IMR-90 (cell line): ENCODE measurements around the gene IGDCC3. TPM values are rescaled to one million over a fixed set of nuclear protein-coding genes. Genes with fewer than 3 reads are reported as not detected.

Source experiments
- ATAC-seq: fragments of 200-7000 bp; cut with Tn5 transposase; 2 replicates; pipeline ENCODE4 v1.9.1; 2020; ENCODE audit warnings: low read depth, mild to moderate bottlenecking, moderate library complexity
- BruUV-seq: library from RNA; stranded (reverse); fragments of 400-500 nt; replicated peaks from 2 replicates; lab custom pipeline; 2021; lab: Mats Ljungman, UMichigan
- CTCF ChIA-PET: fragments of 300-600 bp; formaldehyde crosslinking; extraction: SDS; loops from one replicate; lab custom pipeline; 2021; ENCODE audit warnings: antibody characterized with exemption; lab: Yijun Ruan, JAX
- POLR2A ChIA-PET: fragments of 300-600 bp; sonication (Branson Sonifier 250); formaldehyde crosslinking; loops from one replicate; lab custom pipeline; 2022; ENCODE audit warnings: antibody characterized with exemption; ENCODE audit not compliant: unreplicated experiment; lab: Charles Lee
- DNase-seq: peaks from one replicate; pipeline ENCODE4 v3.0.0; 2013
- H2AFZ ChIP-seq: replicated peaks from 2 replicates; pipeline ENCODE3; 2013; ENCODE audit warnings: low read length, mild to moderate bottlenecking; ENCODE audit not compliant: poor library complexity
- H2AK5ac ChIP-seq: 2 replicates; pipeline ENCODE4 v1.6.1; 2013; ENCODE audit warnings: low read depth, low read length, inconsistent platforms
- H2AK9ac ChIP-seq: replicated peaks from 2 replicates; pipeline ENCODE3; 2013; ENCODE audit warnings: mild to moderate bottlenecking, low read depth, low read length, moderate library complexity; ENCODE audit not compliant: poor library complexity
- H2BK120ac ChIP-seq: 2 replicates; pipeline ENCODE4 v1.6.1; 2013; ENCODE audit warnings: low read depth, low read length, inconsistent platforms
- H2BK15ac ChIP-seq: 3 replicates; pipeline ENCODE4 v1.6.1; 2013; ENCODE audit warnings: low read depth, low read length, inconsistent platforms
- H2BK20ac ChIP-seq: 2 replicates; pipeline ENCODE4 v1.6.1; 2013; ENCODE audit warnings: low read depth, mild to moderate bottlenecking, inconsistent platforms, low read length, moderate library complexity
- H2BK5ac ChIP-seq: 2 replicates; pipeline ENCODE4 v1.6.1; 2013; ENCODE audit warnings: mild to moderate bottlenecking, low read depth, low read length, inconsistent platforms; ENCODE audit not compliant: poor library complexity, severe bottlenecking
- H3K14ac ChIP-seq: replicated peaks from 2 replicates; pipeline ENCODE4 v1.6.1; 2013; ENCODE audit warnings: low read depth, low read length, inconsistent platforms
- H3K18ac ChIP-seq: 2 replicates; pipeline ENCODE4 v1.6.1; 2013; ENCODE audit warnings: low read depth, low read length, control low read depth
- H3K23ac ChIP-seq: 2 replicates; pipeline ENCODE4 v1.6.1; 2013; ENCODE audit warnings: low read depth, low read length, inconsistent platforms
- H3K27ac ChIP-seq: 2 replicates; pipeline ENCODE4 v1.5.1; 2013; ENCODE audit warnings: mild to moderate bottlenecking, control low read depth, low read length; ENCODE audit not compliant: insufficient read depth
- H3K27me3 ChIP-seq: 2 replicates; pipeline ENCODE4 v1.6.1; 2013; ENCODE audit warnings: low read length; ENCODE audit not compliant: control insufficient read depth, insufficient read depth
- H3K36me3 ChIP-seq: 2 replicates; pipeline ENCODE4 v1.6.1; 2013; ENCODE audit warnings: low read length, mixed read lengths; ENCODE audit not compliant: control insufficient read depth, insufficient read depth
- H3K4ac ChIP-seq: 2 replicates; pipeline ENCODE4 v1.6.1; 2013; ENCODE audit warnings: low read depth, low read length, inconsistent platforms
- H3K4me1 ChIP-seq: 2 replicates; pipeline ENCODE4 v1.6.1; 2013; ENCODE audit warnings: low read length, mixed read lengths; ENCODE audit not compliant: control insufficient read depth, insufficient read depth
- H3K4me2 ChIP-seq: 2 replicates; pipeline ENCODE4 v1.6.1; 2013; ENCODE audit warnings: low read depth, mild to moderate bottlenecking, control low read depth, low read length, moderate library complexity
- H3K4me3 ChIP-seq: 2 replicates; pipeline ENCODE4 v1.5.1; 2013; ENCODE audit warnings: low read depth, mild to moderate bottlenecking, control low read depth, low read length, moderate library complexity; ENCODE audit not compliant: insufficient read depth
- H3K56ac ChIP-seq: 2 replicates; pipeline ENCODE4 v1.6.1; 2013; ENCODE audit warnings: low read length, inconsistent platforms; ENCODE audit not compliant: insufficient read depth; ENCODE audit errors: extremely low read depth
- H3K79me1 ChIP-seq, 2 experiments: 2 replicates each; pipeline ENCODE4 v1.6.1; 2013; ENCODE audit warnings: low read length in 2 of 2, inconsistent platforms in 1 of 2, low read depth in 1 of 2
- H3K9ac ChIP-seq: 2 replicates; pipeline ENCODE4 v1.6.1; 2013; ENCODE audit warnings: low read depth, low read length, control low read depth
- H3K9me1 ChIP-seq: 2 replicates; pipeline ENCODE4 v1.6.1; 2013; ENCODE audit warnings: low read length, inconsistent platforms; ENCODE audit not compliant: insufficient read depth
- H3K9me3 ChIP-seq: 2 replicates; pipeline ENCODE4 v1.6.1; 2013; ENCODE audit warnings: low read length; ENCODE audit not compliant: control insufficient read depth, insufficient read depth
- H4K20me1 ChIP-seq: 2 replicates; pipeline ENCODE4 v1.6.1; 2013; ENCODE audit warnings: low read length, inconsistent platforms; ENCODE audit not compliant: insufficient read depth
- H4K5ac ChIP-seq: 2 replicates; pipeline ENCODE4 v1.6.1; 2013; ENCODE audit warnings: mild to moderate bottlenecking, low read depth, low read length, control low read depth
- H4K8ac ChIP-seq, 2 experiments: 2 replicates each; pipeline ENCODE4 v1.6.1; 2013; ENCODE audit warnings: low read depth in 2 of 2, low read length in 2 of 2, control low read depth in 1 of 2, inconsistent platforms in 1 of 2
- H4K91ac ChIP-seq: 2 replicates; pipeline ENCODE4 v1.6.1; 2013; ENCODE audit warnings: low read depth, low read length, inconsistent platforms; ENCODE audit not compliant: insufficient read depth
- MAFK ChIP-seq: IDR thresholded peaks from 2 replicates; pipeline ENCODE4 v1.6.1; 2012; ENCODE audit warnings: low read depth, low read length, improper control_type of control experiment
- RFX5 ChIP-seq: IDR thresholded peaks from 2 replicates; pipeline ENCODE4 v1.8.0; 2012; ENCODE audit warnings: low read depth, mild to moderate bottlenecking, low read length, moderate library complexity
- WGBS, 2 experiments: methylation state at CpG; one replicate each; pipeline versions ENCODE4 v1.1.5 to v1.1.7; 2013; ENCODE audit warnings: missing lambda C conversion rate in 2 of 2; ENCODE audit not compliant: insufficient read length in 1 of 2; ENCODE audit errors: extremely low coverage in 2 of 2; 5-methylcytosine and 5-hydroxymethylcytosine counted together
- dilution Hi-C: fragments of 300-500 bp; cut with HindIII; formaldehyde crosslinking; loops from one replicate; pipeline ENCODE4 v1.14.3; 2018; ENCODE audit warnings: low sequenced_read_pairs; ENCODE audit not compliant: unreplicated experiment
- in situ Hi-C: fragments of 300-500 bp; cut with MboI; formaldehyde crosslinking; loops from 3 replicates; pipeline ENCODE4 v1.14.3; 2019; ENCODE audit warnings: low sequenced_read_pairs, inconsistent platforms, mixed read lengths
- intact Hi-C: fragments of 100-400 bp; cut with micrococcal nuclease; formaldehyde crosslinking; loops from 2 replicates; pipeline ENCODE4 v1.10.0; 2022
- polyA plus RNA-seq, 3 experiments: library from polyadenylated mRNA; depleted of rRNA; stranded (reverse); fragments of >200 nt; gene quantifications; 2 replicates each; pipeline ENCODE4 v1.2.3, GENCODE V29; 2012; ENCODE audit warnings: low replicate concordance in 1 of 3
- total RNA-seq: library from RNA; depleted of rRNA; stranded (reverse); fragments of >200 nt; gene quantifications from 2 replicates; pipeline ENCODE4 v1.2.3, GENCODE V29; 2012

The IGDCC3 gene
- total and polyA plus RNA-seq, 2 of the 4 experiments (the other 2 are of a cell fraction), result 0.18 to 0.19 TPM

GRCh38 chr15:65323071-65323511 is 54.7 kb downstream of the IGDCC3 start:
- H3K9me3 ChIP-seq, result no peaks in the 10 kb centered on the region
- no peak overlapping the region for H3K4me3 ChIP-seq
- 0 out of 2 replicates have a peak, but pooled peaks have one; percentile 18 for TF ChIP-seq MAFK
- no peak for TF ChIP-seq RFX5
- H3K27ac ChIP-seq, result no peak overlapping the region
- H2BK15ac ChIP-seq, result no peak overlapping the region
- no peaks in the 10 kb centered on the region for H3K79me1 ChIP-seq
- peak; percentile 30; the same call in 1 of the 2 replicates for ATAC-seq
- no peak overlapping the region for H3K4me2 ChIP-seq
- ChIA-PET POLR2A (no interaction called here), CTCF (no interaction called here)
- H3K23ac ChIP-seq, result no peak overlapping the region
- in situ Hi-C loops, result no loop called here
- H2BK20ac ChIP-seq, result no peak overlapping the region
- no peak overlapping the region for H2BK120ac ChIP-seq
- peak; percentile 24 for DNase-seq
- H3K9me1 ChIP-seq, result no peaks in the 10 kb centered on the region
- no peak overlapping the region for H2AK5ac ChIP-seq
- no peaks in the 10 kb centered on the region for H3K36me3 ChIP-seq
- H4K91ac ChIP-seq, result no peak overlapping the region
- no peak overlapping the region for H3K9ac ChIP-seq
- no peak overlapping the region for H2BK5ac ChIP-seq
- H3K4ac ChIP-seq, result no peak overlapping the region
- no peak overlapping the region for H3K56ac ChIP-seq
- dilution Hi-C loops, result no loop called here
- no peaks in the 10 kb centered on the region for H3K4me1 ChIP-seq
- H2AFZ ChIP-seq, result peak overlapping the region; percentile 5
- WGBS, 2 experiments, result no CpG with 5 or more reads among the region's 9 CpGs
- no TSS peak for BruUV-seq
- H2AK9ac ChIP-seq, result no peak overlapping the region
- peaks cover 17% of the 10 kb centered on the region for H3K27me3 ChIP-seq
- intact Hi-C loops, result no loop called here
- no peak overlapping the region for H3K14ac ChIP-seq
- no peaks in the 10 kb centered on the region for H4K20me1 ChIP-seq
- no peak overlapping the region for H4K5ac ChIP-seq
- no peak overlapping the region for H4K8ac ChIP-seq
- H3K18ac ChIP-seq, result no peak overlapping the region
